Activated CD4-positive, alpha-beta T cell treated with anti-CD3 and anti-CD28 coated beads, Interleukin-2, amount 50 U/mL, for 4 hours (primary cell): Measurements from ENCODE around the gene ASB1.
A peak's percentile ranks its signal among the peaks of the same experiment; 100 is the strongest.

Experiments used
- DNase-seq, 2 experiments: peaks; one replicate each; pipeline ENCODE4 v3.0.0-alpha.2; 2020

The ASB1 gene, protein sequence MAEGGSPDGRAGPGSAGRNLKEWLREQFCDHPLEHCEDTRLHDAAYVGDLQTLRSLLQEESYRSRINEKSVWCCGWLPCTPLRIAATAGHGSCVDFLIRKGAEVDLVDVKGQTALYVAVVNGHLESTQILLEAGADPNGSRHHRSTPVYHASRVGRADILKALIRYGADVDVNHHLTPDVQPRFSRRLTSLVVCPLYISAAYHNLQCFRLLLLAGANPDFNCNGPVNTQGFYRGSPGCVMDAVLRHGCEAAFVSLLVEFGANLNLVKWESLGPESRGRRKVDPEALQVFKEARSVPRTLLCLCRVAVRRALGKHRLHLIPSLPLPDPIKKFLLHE

DNA sequence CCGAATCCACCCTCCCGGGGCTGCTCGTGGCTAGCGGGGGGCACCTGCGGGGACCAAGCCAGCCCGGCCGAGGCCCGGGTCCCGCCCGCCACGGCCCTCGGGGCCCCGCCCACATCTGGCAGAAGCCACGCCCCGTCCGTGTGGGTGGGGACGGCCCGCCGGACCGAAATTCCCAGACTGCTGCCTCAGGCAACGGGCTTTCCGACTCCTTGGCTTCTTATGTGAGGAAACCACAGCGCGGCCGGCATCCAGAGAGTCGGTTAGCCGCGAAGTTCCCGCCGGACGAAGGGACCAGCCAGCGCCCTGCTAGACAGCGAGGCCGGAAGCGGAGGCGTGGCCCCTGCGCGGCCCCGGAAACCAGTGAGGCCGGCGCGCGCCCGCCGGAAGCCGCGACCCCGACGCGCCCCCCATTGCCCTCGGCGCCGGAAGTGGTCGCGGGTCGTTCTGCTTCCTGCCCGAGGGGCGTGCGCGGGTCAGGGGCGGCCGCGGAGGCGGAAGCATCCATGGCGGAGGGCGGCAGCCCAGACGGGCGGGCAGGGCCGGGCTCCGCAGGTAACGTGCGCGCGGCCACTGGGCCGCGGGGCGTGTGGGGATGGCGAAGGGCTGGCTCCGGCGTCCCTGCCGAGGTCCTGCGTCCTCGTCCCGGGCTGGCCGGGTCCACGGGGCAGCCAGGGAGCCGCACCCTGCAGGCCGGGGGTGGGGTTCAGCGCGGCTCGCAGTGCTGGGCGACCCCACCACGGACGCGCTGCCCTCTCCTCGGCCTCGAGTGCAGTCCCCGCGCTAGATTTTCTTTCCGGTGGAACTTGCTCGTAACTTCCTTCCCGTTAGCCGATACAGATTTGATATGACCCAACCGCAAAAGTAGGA is at the start of gene ASB1:
Gene ASB1, plus strand, starts transcription at position 360 of the 867 bp plus-strand sequence. Its CDS starts 144 bp downstream, at position 504.
- DNase-seq: peak; percentile 63 to 65

GRCh38 chr2:238378230-238379095 is 48.3 kb upstream of the ASB1 start:
- no peak for DNase-seq

DNA sequence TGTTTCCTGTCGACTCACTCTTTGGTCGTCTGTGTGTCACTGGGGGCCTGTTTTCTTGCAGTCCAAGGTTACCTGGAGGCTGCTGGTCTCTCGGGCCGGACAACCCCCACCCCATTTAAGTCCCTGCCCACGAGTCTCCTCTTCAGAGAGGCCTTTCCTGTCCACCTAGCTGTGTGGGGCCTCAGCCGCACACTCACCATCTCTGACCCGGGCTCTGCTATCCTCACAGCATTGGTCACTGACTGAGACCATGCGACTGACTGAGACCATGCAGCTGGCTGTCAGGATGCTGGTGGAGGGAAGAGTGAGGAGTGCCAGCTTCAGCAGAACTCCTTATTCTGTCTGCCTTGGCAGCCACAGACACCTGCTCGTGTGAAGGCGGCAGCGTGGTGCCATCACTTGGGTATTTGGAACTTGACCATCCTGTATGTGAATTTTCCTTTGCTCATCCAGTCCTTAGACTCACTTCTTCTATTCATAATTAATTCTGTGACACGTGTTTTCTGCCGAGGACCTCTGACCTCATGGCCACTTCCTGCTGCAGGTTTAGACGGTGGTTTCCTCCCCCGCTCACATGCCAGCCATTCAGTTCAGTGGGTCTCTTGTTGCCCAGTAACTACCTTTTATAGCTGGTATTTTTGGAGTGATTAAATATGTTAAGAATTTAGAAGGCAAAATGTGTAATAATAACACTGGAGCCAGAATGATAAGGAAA is 47.5 kb upstream of the ASB1 start:
- no peak for DNase-seq

- no peak for DNase-seq
These were observed 46.4 kb upstream of the ASB1 start for GRCh38 chr2:238380336-238380735.

DNA sequence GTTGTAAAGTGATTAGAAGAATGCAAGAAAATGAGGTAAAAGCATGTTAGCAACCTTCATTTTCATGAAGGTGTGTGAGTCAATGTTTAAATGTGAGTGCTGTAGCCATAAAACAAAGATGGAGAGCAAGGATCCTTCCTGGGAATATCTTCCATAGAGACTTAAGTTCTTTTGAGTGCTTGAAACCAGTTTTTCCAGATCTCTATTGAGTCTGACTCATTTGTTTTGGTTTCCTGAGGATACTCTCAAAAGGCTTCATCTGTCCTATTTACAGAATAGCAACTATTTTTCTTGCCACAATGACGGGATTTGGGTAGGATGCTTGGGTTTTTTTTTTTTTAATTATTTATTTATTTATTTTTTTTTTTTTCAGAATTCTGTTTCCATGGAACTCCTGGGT is 45.9 kb upstream of the ASB1 start:
- DNase-seq: no peak

DNA sequence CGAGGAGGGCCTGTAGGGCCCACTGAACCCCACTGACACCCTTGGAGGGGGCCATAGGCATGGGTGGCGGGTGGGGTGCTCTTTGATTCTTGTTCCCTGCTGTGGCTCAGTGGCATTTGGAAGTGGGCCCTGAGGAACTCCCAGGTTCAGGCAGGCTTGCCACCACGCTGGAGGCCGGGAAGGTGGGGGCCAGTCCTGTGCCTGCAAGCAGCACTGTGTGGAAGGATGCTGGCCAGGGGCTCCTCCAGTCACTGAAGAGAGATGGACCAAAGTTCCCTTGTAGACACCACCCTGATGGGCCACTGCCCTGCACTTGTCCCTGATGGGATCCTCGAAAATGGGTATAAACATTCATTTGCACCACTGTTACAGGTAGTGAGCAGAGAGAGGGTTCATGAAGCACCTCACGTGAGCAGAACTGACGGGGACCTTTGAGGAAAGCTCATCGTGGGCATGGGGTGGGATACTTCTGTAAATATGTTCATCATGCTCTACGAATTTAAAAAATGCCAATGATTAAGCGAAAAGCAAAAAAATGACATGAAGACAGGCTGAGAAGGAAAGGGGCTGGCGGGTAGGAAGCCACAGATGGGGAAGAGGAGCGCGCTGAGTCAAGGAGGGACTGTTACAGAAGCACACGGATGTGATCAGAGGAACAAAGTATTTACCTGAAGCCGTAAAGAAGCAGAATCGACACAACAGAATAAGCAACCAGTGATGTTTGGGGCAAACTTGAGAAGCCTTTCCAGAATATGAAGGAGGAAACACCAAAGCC is 45.2 kb upstream of the ASB1 start:
- DNase-seq: no peak

DNA sequence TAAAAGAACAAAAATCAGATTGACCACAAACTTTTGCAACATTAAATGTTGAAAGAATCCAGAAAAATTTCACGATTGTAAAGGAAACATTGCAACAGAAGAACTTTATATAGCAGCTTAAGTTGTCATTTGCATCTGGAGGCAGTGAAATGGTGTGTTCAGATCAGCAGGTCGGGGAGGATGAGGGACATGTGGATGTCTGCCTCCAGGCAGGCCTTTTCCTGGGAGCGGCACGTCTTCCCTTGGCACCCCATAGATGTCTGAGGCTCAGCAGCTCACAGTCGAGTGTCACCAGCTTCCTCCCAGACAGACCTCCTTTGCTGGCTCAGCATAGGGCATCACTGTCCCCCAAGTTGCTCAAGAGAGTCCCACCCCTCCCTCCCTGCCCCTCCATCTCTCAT is 44.3 kb upstream of the ASB1 start:
- no peak for DNase-seq

- no peak for DNase-seq
These were observed 43.6 kb upstream of the ASB1 start for GRCh38 chr2:238383135-238383534.

GRCh38 chr2:238383743-238384380 is 42.9 kb upstream of the ASB1 start:
- no peak for DNase-seq

GRCh38 chr2:238387332-238387731 is 39.4 kb upstream of the ASB1 start:
- DNase-seq: no peak

DNA sequence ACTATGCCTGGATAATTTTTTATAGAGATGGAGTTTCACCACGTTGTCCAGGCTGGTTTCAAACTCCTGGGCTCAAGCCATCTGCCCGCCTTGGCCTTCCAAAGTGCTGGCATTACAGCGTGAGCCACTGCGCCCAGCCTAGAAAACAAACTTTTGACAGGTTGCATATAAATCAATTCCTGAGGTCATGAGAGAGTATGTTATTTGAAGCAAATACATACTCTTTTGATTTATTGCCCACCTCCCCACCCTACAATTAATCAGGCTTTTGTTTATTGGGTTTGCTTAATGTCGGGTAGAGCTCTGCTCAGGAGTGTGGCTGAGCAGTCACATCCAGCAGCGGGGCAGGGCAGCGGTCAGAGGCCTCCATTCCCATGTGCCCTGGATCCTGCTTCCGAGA is 37.9 kb upstream of the ASB1 start:
- no peak for DNase-seq

GRCh38 chr2:238389988-238390589 is 36.6 kb upstream of the ASB1 start:
- DNase-seq: no peak

GRCh38 chr2:238391042-238391689 is 35.6 kb upstream of the ASB1 start:
- DNase-seq: no peak

GRCh38 chr2:238396663-238397062 is 30.1 kb upstream of the ASB1 start:
- no peak for DNase-seq

DNA sequence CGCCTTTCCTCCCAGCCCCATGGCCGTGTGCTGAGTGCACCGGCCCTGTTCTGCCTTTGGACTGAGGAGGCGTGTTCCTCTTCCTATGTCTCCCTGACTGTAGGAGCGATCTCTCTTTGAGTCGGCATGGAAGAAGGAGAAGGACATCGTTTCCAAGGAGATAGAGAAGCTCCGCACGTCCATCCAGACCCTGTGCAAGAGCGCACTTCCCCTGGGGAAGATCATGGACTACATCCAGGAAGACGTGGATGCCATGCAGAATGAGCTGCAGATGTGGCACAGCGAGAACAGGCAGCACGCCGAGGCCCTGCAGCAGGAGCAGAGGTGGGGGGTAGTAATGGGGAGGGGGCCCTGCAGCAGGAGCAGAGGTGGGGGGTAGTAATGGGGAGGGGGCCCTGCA is 29.4 kb upstream of the ASB1 start:
- no peak for DNase-seq

DNA sequence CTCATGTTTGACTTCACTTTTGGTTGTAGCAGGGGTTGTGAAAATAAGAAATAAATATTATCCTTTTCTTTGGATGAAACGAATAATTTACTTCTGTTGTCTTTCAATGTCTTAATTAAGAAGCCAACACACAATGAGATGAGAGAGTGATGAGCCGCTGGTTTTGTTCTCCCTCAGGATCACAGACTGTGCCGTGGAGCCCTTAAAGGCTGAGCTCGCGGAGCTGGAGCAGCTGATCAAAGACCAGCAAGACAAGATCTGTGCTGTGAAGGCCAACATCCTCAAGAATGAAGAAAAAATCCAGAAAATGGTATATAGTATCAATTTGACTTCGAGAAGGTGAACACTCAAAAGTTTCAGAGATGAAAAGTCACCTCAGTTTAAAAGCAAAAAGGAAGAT is 28.1 kb upstream of the ASB1 start:
- no peak for DNase-seq

DNA sequence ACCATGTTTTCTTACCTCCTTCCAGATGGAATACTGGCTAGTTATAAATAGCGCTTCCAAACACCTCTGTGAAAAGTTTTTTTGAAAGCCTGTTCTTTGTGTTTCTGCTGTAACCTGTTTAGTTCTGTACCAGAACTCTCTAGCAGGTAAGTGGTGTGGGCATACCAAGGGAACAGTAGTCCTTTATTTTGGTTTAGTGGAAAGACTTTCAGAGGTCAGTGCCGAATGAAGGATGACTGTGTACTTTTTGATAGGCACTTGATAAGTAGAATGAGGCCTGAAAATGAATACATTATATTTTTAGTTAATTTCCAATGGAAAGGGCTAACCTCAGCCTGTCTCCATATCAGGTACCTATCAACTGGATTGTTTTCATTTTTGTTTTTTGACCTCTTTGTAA is 27.6 kb upstream of the ASB1 start:
- DNase-seq: no peak

DNA sequence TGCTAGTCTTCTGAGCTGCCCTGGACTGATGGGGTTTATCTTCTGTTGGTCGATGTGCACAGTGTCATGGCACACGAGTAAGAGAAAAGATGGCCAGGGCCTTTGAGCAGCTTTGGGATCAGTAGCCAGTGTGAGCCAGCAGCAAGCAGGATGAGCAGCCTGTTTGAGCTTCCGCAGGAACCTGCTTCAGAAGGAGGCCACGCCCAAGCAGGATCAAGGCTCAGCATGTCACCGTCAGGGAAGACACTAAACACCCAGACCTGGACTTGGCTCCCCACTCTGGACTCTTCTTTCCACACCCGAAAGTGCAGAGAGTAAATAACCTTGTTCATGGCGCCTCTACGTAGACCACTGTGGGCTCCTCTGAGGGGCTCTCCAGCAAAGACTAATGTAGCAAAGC is 25.2 kb upstream of the ASB1 start:
- DNase-seq: no peak

DNA sequence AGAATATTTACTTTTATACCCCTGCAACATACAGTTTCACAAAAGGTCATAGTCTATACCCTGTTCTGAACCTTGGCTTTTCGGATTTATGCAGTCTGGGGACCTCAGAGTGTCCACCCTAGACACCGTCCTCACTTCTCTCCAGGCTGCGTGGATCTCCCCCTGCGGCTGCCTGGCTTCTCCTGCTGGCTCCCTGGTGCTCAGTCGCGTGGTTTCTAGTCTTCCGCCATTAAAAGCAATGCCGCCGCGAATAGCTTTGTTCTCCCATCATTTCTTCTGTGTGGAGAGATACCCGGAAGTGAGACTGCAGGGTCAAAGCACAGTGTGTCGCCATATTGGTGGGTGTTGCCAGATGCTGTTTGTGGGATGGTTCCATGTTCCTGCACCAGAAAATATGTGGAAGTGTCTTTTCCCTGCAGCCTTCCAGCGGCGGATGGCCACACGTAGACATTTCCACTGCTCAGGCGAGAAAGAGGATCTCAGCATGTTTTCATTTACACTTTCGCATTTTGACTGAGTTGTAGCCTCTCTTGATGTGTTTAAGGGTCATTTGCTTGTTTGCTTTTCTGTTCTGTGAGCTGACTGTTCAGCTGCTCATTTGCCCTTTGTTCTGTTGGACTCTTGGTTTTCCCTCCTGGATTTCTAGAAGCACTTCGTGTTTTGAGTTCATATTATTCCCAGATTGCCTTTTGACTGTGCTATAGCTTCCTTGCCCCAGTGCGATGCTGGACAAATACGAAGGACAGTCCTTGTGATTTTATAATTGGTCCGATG is 22.9 kb upstream of the ASB1 start:
- DNase-seq: no peak
